Esophagus squamous epithelium (tissue), 4 donors: Measurements from ENCODE around the gene MPC2.

Source experiments
- POLR2A ChIP-seq, 4 donors: fragments of 450-650 bp; IDR thresholded peaks; one replicate each; pipeline ENCODE4 v1.6.1; 2017; ENCODE audit warnings: antibody characterized with exemption in 4 of 4, mild to moderate bottlenecking in 4 of 4, moderate library complexity in 3 of 4
- TF ChIP-seq, protein P1 (sequence below), 6 experiments: fragments of 450-650 bp in 4 of 6; fragments of 200-600 bp in 2 of 6; sonication (generic) in 2 of 6; IDR thresholded peaks; one replicate each; pipeline ENCODE4 v1.5.1; 2016 to 2019; ENCODE audit warnings: antibody characterized with exemption in 6 of 6, mild to moderate bottlenecking in 4 of 6, moderate library complexity in 4 of 6

- TF ChIP-seq, protein P1, sequence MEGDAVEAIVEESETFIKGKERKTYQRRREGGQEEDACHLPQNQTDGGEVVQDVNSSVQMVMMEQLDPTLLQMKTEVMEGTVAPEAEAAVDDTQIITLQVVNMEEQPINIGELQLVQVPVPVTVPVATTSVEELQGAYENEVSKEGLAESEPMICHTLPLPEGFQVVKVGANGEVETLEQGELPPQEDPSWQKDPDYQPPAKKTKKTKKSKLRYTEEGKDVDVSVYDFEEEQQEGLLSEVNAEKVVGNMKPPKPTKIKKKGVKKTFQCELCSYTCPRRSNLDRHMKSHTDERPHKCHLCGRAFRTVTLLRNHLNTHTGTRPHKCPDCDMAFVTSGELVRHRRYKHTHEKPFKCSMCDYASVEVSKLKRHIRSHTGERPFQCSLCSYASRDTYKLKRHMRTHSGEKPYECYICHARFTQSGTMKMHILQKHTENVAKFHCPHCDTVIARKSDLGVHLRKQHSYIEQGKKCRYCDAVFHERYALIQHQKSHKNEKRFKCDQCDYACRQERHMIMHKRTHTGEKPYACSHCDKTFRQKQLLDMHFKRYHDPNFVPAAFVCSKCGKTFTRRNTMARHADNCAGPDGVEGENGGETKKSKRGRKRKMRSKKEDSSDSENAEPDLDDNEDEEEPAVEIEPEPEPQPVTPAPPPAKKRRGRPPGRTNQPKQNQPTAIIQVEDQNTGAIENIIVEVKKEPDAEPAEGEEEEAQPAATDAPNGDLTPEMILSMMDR (IDR thresholded peaks at IDR 0.05): no peak
- TF ChIP-seq POLR2A (IDR thresholded peaks at IDR 0.05): no peak
Observed at GRCh38 chr1:167938080-167938636, 1.3 kb upstream of the MPC2 start.
